COLO829 (cell line): ENCODE results near the gene RFT1.
"Not testable (repeated sequence)": the region's sequence is repeated elsewhere in the genome, so short reads cannot be mapped to it uniquely, and the experiment has no call there.

ENCODE experiments used
- DNase-seq: peaks from one replicate; pipeline ENCODE4 v3.0.0; 2012; ENCODE audit warnings: low spot score

RFT1 gene

GRCh38 chr3:53162672-53163443 is 32.6 kb upstream of the RFT1 start:
- DNase-seq, result no peak

GRCh38 chr3:53161820-53162671 is 31.8 kb upstream of the RFT1 start:
- no peak for DNase-seq

GRCh38 chr3:53161450-53161819 is 31.2 kb upstream of the RFT1 start:
- DNase-seq, result no peak

- peak; percentile 91 for DNase-seq
These were observed 30.6 kb upstream of the RFT1 start, which contains the start of gene PRKCD for GRCh38 chr3:53160660-53161449. Gene PRKCD (plus strand): TSS chr3:53161209. CDS start chr3:53178423, 17,214 bp downstream.

GRCh38 chr3:53160061-53160659 is 29.9 kb upstream of the RFT1 start:
- no peak for DNase-seq

GRCh38 chr3:53159156-53160060 is 29.2 kb upstream of the RFT1 start:
- DNase-seq, result no peak

GRCh38 chr3:53158765-53159155 is 28.5 kb upstream of the RFT1 start:
- no peak for DNase-seq

GRCh38 chr3:53157974-53158580 is 27.8 kb upstream of the RFT1 start:
- no peak for DNase-seq

GRCh38 chr3:53156368-53156834 is 26.2 kb upstream of the RFT1 start:
- DNase-seq, result no peak

GRCh38 chr3:53155760-53156159 is 25.5 kb upstream of the RFT1 start:
- DNase-seq, result no peak

GRCh38 chr3:53154881-53155285 is 24.6 kb upstream of the RFT1 start:
- no peak for DNase-seq

GRCh38 chr3:53153980-53154379 is 23.7 kb upstream of the RFT1 start:
- DNase-seq, result no peak

- DNase-seq, result no peak
These were observed 23.1 kb upstream of the RFT1 start for GRCh38 chr3:53153264-53153823.

GRCh38 chr3:53151870-53152660 is 21.8 kb upstream of the RFT1 start:
- no peak for DNase-seq

GRCh38 chr3:53151465-53151864 is 21.2 kb upstream of the RFT1 start:
- no peak for DNase-seq

- not testable (repeated sequence) for DNase-seq
These were observed 20.8 kb upstream of the RFT1 start for GRCh38 chr3:53151086-53151438.

- no peak for DNase-seq
These were observed 20.2 kb upstream of the RFT1 start for GRCh38 chr3:53150247-53151085.

- DNase-seq, result no peak
These were observed 19.5 kb upstream of the RFT1 start for GRCh38 chr3:53149699-53150098.
